Activated CD8-positive, alpha-beta memory T cell treated with anti-CD3 and anti-CD28 coated beads, Interleukin-2, amount 50 U/mL, for 1 hour (primary cell): ENCODE measurements around the gene FAM222A.

Experiments
- DNase-seq: peaks from one replicate; pipeline ENCODE4 v3.0.0-alpha.2; 2020; ENCODE audit errors: extremely low read depth

The FAM222A gene

DNA sequence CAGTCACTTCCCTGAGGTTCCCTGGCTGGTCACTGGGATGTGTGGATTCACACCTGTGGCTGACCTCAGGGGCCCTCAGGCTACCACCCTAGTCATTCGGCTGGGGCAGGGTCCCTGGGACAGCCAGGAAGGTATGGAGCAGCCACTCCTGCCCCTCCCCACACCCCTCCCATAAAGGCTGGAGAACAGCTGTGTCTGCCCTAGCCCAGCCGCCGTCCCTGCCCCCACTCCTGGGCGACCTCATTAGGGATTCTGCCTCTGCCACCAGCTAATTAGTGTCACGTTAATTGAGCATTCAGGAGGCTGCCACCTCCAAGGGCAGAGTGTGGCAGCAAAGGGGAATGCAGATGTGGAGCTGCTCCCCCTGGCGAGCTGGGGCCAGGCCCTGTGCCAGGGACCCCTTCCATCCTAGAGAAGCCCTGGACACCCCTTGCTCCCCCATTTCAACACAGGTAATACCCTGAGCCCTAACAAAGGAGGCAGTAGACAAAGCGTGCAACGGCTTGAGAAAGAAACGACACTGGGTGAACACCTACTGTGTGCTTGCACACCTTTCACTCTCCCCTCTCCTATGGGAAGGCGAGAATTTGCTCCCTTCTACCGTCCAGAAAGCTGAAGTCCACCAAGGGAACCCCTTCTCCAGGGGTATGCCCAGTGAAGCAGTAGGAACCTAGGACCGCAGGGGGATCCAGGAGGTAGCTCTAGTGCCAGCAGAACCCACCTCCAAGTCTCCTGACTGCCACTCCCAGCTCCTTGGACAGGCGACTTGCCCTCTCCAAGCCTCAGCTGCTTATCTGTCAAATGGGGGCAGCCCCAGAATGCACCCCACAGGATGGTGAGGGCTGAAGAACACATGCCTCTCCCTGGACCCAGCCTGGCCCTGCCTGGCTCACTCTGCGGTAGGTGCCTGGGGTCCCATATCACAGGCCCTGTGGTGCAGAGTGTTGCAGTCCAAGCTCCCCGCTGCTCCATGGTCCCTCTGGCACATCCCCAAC is 45.1 kb downstream of the FAM222A start:
- DNase-seq: no peak

DNA sequence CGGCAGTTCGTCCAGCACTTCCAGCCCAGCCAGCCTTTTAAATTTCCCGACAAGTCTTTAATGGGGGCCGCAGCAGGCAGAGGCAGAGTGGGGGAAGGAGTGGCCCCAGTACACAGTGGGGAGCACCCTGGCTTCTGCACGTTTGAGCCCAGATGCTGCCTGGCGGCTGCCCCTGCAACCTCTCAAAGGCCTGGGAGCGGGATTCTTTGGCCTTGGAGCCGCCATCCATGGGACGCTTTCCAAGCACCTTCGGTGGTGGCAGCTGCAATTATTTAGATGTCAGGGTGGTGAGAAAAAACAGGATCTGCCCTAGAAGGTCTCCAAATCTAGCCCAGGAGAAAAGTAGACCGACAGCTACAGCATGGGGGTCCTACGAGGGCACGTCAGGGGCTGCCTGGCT is 46.0 kb downstream of the FAM222A start:
- DNase-seq: no peak

DNA sequence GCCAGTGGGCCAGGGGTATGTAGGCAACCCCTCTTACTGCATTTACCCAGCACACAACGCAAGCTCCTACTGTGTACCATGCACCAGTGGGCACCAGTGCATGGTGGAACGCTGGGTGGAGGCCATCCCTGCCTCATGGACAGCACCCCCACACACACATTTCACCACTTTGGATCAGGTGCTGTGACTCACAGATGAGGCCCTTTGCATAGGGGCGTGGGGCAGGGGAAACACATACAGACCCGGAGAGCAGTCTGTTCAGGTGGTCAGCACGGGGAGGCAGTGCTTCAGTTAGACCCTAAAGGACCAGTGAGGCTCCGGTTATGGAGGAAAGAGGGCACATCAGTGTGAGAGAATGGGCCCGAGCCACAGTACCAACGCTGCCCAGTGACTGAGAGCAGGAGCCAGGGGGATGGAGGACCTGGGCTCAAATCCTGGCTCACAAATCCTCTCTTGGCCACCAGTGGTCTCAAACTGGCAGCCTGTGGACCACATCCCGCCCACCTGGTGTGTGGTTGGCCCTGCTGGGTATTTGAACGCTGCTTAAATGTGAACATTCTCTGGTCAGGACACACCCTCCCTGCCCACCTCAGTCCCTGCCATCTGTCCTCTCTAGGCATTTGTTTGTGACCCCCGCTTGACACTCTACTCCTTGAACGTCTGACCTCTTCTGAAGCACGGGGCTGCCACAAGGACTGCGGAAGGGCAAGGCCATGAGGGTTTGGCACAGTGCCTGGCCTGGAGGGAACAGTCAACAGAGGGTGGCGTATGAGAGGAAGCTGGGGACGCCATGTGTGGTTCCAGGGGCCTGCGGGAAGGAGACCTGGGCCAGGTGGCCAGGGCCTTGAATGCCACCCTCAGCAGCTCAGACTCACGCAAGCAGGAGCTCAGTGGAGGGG is 46.7 kb downstream of the FAM222A start:
- no peak for DNase-seq

DNA sequence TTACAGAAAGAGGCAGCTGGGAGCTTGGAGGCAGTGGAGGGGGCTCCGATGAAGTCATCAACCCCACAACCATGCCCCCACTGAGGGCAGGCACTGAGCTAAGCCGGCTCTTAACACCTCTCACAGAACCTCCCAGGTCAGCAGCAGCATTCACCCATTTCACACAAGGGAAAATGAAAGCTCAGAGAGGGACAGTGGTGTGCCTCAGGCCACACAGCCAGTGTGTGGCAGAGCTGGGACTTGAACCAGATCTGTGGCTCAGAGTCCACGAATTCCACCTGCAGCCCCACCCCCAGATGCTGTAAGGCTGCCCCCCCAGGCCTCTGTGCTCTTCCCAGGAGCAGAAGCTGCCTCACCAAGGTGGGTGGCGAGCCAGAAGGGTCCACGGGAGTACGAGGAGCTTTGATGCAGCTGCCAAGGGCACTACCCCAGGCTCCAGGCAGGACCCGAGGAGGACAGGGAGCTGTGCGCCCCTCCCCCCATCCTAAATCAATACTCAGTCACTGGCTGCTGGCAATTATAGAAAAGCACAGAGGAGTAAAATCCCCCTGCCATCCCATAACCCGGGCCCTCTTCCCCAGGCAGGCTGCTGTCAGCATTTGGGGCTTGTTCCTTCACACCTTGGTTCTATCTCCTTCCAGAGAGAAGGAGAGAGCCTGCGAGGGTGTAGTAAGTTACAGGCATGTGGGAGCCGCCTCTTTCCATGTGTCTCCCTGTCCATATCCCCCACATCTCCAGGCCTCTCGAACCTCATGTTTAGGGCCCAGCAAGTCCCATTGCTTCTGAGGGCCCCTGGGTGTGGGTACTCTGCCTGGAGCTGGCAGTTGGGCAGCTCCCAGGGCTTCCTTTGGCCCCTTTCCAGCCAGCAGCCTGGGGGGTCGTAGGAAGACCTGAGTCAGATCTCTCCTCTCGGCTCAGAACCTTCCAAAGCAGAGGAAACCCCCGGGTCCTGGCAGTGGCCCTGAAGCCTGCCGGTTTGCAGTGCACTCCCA is 47.6 kb downstream of the FAM222A start:
- no peak for DNase-seq

DNA sequence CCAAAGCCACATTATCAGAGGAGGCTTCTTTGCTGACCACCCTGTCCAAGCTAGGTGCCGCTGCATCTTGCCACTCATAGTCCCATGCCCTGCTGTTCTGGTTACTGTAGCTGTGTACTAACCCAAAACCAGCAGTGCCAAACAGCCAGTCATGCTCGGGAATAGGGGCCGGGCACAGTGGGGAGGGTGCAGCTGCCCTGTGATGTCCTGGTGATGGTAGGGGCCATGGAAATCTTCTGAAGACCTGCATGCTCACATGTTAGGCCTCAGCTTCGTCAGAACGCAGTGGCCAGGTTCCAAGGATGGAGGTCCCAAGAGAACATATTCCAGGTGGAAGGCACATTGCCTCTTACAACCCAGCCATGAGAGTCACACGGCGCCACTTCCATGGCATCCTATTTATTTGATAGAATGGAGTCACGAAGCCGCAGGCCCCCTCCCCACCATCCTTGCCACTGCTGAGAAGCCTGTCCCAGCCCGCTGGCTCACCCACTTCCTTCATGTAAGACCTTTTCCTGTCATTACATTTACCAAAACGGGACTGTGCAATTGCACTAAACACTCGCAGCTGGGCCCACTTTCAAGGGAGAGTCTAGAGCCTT is 48.5 kb downstream of the FAM222A start:
- no peak for DNase-seq

DNA sequence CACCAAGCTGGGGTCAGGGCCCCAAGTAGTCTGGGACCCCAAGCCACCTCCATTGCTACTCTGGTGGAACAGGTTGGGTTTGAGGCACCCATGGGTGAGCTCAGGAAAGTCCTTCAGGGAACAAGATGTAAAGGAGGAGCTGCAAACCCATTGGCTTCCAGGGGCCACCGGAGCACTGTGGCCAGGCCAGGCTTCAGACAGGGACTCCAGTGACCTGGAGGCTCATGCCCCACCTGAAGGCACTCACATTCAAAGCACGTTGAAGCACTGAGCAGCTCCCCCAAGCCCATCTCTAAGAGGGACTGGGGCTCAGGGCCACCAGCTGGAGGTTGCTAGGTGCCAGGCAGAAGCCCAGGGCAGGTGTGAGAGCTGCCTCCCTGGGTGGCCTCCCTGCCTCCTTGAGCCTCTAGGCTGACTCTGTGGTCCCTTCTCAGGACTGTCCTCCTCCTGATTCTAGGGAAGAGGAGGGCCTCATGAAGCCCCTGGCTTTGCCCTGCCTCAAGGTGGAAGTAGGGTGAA is 49.1 kb downstream of the FAM222A start:
- no peak for DNase-seq

DNA sequence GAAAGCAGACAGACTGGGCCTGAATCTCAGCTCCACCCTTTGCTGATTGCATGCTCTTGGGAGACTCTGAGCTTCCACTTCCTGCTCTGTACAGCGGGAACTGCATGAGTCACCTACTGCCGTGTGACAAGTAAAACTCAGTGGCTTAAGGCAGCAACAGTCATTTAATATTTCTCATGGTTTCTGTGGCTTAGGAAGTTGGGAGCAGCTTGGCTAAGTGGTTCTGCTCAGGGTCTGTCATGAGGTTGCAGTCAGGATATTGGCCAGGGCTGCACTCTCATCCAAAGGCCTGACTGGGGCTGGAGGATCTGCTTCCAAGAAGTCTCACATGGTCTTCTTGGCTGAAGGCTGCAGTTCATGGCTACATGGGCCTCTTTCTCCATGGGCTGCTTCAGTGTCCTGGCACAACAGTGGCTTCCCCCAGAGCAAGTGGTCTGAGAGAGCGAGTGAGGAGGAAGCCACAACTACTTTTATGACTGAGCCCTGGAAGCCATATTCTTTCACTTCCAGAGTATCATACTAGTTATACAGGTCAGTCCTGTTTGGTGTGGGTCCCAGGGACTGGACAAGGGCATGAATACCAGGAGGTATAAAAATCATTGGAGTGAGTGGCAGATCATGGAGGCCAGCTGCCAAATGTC is 49.7 kb downstream of the FAM222A start:
- no peak for DNase-seq

DNA sequence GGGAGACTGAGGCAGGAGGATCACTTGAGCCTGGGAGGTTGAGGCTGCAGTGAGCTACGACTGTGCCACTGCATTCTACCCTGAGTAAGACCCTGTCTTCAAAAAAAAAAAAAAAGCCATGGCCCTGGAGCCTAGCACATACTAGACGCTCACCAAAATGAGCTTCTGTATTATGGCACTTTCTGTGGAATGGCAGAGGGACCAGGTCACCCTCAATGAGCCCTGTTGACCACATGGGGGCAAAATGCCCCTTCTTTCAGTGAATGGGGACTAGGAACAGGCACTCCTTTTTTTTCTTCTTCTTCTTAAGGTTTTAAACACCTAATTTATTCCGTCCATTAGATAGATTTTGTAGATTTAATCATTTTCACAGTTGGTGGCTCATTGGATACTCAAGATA is 50.5 kb downstream of the FAM222A start:
- no peak for DNase-seq

DNA sequence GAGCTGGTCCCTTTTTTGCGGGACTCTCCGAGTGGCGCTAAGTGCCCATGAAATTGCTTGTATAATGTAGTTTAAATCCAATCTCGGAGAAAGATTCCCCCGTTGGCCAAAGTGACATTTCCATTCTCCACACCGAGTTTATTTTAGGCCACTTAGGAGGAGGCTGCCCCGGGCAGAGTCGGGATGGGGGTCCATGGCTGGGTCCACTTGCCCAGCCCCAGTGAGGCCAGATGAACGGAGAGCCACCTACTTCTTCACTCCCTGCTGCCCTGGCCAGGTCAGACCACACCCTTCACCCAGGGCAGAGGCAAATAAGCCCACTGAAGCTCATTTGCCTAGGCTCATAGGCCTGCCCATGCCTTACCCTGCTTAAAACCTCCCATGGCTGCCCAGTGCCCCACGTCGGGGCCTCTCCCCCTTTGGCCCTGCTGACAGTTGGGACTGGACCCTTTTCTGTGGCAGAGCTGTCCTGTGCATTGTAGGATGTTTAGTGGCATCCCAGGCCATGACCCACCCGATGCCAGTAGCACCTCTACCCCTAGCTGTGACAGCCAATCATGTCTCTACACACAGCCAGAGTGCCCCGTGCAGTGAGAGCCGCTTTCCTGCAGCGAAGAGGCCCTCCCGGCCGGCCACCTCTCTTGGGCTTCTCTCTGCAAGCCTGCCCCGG is 51.3 kb downstream of the FAM222A start:
- no peak for DNase-seq

DNA sequence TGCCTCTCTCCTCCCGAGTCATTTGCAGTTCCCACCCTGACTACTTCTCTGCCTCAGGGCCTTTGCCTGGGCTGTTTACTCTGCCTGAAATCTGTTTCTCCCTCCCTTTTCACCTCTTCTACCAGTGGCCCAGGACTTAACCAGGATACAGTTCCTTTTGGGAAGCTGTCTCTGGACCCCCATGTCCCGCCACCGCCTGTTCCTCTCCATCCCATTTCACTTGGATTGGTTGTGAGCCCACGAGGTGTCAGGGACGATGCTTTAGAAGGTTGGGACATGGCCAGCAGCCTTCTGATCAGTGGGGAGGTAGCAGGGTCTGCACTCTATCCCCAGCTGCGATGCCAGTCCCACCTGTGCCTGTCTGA is 51.8 kb downstream of the FAM222A start:
- DNase-seq: no peak

DNA sequence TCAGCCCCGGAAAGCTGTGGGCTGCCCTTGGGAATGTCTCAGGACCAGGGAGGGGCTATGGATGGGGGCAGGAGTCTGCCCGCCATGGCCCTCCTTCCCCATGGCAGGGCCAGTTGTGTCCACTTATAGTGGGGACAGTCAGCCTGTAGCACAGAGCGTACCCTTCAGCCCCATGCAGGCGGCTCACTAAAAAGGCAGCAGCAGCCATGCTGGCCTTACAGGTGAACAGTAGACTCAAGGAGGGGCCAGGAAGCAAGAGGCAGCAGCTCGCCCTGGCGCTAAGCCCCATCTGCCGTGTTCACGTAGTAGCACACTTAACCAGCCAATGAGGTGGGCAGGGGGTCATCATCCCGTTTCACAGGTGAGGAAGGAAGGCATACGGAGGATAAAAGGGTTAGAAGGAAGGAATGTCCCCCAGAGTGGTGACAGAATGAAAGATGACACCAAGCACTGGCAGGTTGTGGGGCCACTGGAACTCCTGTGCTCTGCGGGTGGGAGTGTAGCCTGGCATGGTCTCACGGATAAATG is 52.7 kb downstream of the FAM222A start:
- DNase-seq: no peak

DNA sequence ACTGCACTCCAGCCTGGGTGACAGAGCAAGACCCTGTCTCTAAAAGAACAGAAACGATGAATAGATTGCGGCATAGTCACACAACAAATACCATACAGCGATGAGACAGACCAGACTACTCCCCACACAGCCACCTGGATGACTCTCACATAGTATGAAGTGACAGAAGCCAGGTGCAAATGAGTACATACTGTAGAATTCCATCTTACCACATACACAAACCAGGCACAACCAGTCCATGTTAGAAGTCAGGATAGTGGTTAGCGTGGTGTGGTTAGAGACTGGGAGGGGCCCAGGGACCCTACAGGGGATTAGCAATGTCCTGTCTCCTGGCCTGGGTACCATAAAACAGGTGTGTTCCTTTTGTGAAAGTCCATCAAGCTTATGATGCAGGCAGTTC is 53.8 kb downstream of the FAM222A start:
- DNase-seq: no peak

DNA sequence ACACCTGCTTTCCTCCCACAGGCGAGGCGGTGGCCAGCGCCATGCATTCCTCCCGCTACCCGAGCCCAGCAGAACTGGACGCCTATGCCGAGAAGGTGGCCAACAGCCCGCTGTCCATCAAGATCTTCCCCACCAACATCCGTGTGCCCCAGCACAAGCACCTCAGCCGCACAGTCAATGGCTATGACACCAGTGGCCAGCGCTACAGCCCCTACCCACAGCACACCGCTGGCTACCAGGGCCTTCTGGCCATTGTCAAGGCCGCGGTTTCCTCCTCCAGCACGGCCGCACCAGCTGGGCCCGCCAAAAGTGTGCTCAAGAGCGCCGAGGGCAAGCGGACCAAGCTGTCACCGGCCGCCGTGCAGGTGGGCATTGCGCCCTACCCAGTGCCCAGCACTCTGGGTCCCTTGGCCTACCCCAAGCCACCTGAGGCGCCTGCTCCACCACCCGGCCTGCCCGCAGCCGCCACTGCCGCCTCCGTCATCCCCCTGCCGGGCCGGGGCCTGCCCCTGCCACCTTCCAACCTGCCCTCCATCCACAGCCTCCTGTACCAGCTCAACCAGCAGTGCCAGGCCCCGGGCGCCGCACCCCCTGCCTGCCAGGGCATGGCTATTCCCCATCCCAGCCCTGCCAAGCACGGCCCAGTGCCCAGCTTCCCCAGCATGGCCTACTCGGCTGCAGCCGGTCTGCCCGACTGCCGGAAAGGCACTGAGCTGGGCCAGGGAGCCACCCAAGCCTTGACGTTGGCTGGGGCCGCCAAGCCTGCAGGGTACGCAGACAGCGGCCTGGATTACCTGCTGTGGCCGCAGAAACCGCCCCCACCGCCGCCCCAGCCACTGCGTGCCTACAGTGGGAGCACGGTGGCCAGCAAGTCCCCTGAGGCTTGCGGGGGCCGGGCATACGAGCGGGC is 54.6 kb downstream of the FAM222A start:
- DNase-seq: no peak

DNA sequence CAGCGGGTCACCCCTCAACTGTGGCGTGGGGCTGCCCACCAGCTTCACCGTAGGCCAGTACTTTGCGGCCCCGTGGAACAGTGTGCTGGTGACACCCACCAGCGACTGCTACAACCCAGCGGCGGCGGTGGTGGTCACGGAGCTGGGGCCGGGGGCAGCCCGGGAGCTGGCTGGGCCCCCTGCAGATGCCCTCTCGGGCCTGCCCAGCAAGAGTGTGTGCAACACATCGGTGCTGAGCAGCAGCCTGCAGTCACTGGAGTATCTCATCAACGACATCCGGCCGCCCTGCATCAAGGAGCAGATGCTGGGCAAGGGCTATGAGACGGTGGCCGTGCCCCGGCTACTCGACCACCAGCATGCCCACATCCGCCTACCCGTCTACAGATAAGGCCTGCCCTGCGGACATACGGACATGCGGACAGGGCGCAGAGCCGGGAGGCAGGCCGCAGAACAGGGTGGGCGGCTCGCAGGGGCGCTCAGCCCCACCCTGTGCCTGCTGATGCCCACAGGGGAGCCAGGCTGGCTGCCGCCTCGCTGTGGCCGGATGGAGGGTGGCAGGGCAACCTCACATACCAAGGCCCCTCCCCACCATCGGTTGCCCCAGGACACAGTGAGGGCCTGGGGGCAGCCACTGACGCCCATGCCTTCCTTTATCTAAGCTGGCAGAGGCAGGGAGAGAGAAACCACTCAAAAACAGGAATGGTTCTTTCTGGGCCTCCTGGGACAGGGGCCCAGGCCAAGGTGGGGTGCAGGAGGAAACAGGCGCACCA is 55.5 kb downstream of the FAM222A start:
- DNase-seq: no peak

DNA sequence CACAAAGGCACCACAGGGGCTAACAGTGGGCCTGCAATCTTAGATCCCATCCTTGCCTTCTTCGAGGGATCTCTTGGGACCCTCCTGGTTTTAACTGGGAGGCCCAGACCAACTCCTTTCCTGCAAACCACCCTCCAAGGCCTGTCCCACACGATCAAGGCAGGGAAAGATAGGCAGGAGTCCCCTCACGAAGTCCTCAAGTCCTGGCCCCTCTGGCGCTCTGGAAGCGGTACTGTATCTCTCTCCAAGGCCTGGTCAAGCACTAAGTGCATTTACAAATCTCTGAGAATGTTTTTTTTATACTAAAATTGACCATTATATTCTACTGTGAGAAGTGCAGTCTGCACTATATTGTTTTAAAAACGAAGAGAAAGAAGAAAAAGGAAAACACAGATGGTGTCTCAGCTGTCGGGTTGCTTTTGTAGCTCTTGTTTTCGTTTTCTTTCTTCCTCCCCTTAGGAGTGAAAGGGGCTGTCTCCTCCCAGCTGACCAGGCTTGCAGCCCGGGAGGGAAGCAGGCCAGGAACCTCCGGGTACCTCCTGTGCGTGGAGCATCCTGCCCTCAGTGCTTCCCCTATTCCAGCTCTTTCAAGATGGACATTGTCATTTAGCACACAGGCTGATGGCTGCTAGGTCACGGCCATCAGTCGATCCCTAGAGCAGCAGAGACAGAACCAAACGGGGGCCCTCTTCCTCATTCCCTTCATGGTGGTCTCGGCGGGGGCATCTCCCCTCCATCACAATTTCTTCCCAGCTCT is 56.7 kb downstream of the FAM222A start:
- DNase-seq: no peak

DNA sequence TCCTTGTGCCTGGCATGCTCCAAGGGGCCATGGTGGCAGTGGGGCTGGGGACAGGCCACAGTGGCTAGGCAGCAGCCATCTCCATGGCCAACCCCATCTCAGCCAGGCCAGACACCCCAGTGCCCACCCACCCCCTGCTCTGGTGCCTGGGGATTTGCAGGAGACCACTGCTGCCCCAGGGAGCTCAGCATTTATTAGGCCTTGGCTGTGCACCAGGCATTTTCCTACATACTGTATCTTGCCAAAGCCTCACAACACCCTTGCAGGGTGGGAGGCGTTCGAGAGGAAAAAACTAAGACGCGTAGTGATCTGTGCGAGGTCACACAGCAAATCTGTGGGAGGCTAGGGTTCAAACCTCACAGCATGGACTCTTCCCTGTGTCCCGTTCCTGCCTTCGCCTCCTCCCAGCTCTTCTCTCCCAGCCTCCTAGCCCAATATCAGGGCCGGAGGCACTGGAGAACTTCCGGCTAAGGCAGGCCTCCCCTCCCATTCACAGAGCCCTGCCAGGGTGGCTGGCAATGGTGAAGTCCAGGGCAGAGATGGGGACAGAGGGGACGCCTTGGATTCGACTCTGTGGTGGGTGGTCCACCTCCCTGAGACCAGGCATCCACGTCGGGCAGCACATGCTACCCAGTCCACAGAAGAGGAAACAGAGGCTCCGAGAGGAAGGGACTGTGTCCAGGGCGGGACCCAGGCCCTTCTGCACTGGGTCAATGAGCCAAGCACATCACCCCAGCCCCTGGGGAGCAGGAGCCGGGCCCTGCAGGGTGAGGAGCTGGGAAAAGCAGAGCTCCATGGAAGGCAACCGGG is 57.4 kb downstream of the FAM222A start:
- DNase-seq: no peak
